ENCODE measurements around the gene ARHGEF5. TPM values are rescaled to one million over a fixed set of nuclear protein-coding genes. Genes with fewer than 3 reads are reported as not detected.

Gene ARHGEF5
- total RNA-seq, 1 donor from 2014 or later = 4.1 TPM

DNA sequence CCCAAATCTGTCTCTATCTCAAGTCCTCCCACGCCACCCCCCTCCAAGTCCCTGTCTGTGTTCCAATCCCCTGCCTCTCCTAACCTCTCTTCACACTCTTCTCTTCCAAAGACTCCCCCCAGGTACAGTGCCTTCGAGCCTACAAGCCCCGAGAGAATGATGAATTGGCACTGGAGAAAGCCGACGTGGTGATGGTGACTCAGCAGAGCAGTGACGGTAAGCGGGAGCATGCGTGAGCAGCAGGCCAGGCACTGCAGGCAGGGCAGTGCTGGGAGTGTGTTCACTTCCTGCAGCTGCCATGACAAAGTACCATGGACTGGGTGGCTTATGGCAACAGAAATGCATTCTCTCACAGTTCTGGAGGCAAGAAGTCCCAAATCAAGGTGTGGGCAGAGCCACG, 23.4 kb downstream of the ARHGEF5 start:
- H3K9me3 Mint-ChIP-seq (ENCODE audit: unreplicated experiment) = peaks cover 3% of the 10 kb centered on the region
- H3K4me1 Mint-ChIP-seq (ENCODE audit: unreplicated experiment) = no peaks in the 10 kb centered on the region
- no peak overlapping the region for H3K27ac Mint-ChIP-seq (ENCODE audit: unreplicated experiment)
- no peaks in the 10 kb centered on the region for H3K27me3 Mint-ChIP-seq (ENCODE audit: unreplicated experiment)
- H3K4me3 Mint-ChIP-seq (ENCODE audit: unreplicated experiment) = no peak overlapping the region
- DNase-seq (ENCODE audit: extremely low spot score, unreplicated experiment) = no peak
- TF ChIP-seq, protein P1, sequence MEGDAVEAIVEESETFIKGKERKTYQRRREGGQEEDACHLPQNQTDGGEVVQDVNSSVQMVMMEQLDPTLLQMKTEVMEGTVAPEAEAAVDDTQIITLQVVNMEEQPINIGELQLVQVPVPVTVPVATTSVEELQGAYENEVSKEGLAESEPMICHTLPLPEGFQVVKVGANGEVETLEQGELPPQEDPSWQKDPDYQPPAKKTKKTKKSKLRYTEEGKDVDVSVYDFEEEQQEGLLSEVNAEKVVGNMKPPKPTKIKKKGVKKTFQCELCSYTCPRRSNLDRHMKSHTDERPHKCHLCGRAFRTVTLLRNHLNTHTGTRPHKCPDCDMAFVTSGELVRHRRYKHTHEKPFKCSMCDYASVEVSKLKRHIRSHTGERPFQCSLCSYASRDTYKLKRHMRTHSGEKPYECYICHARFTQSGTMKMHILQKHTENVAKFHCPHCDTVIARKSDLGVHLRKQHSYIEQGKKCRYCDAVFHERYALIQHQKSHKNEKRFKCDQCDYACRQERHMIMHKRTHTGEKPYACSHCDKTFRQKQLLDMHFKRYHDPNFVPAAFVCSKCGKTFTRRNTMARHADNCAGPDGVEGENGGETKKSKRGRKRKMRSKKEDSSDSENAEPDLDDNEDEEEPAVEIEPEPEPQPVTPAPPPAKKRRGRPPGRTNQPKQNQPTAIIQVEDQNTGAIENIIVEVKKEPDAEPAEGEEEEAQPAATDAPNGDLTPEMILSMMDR (IDR thresholded peaks at IDR 0.05) = no peak
- H3K36me3 Mint-ChIP-seq (ENCODE audit: unreplicated experiment) = no peaks in the 10 kb centered on the region

DNA sequence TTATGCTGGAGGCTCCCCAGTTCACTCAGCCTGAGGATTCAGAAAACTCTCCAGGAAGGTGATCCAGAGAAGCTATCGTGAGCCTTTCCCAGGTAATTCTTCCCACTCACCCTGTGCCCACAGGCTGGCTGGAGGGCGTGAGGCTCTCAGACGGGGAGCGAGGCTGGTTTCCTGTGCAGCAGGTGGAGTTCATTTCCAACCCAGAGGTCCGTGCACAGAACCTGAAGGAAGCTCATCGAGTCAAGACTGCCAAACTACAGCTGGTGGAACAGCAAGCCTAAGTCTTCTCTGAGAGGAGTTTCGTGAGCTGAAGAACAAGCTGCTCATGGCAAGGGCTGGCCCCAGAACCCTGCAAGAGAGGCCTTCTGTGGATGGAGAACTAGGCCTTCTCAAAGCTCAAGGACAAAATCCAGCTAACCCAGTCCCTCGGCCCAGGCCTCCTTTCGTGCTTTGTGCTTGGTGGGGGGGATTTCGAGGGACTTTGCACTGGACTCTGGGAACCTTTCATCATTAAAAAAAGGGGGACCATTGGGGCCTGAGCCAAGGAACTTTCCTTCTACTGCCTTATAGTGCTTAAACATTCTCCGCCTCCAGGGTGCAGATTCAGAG, 24.7 kb downstream of the ARHGEF5 start:
- TF ChIP-seq, protein P1 (IDR thresholded peaks at IDR 0.05) = no peak
- H3K36me3 Mint-ChIP-seq (ENCODE audit: unreplicated experiment) = no peaks in the 10 kb centered on the region
- peaks cover 8% of the 10 kb centered on the region for H3K4me1 Mint-ChIP-seq (ENCODE audit: unreplicated experiment)
- no peak overlapping the region for H3K4me3 Mint-ChIP-seq (ENCODE audit: unreplicated experiment)
- H3K27me3 Mint-ChIP-seq (ENCODE audit: unreplicated experiment) = no peaks in the 10 kb centered on the region
- H3K27ac Mint-ChIP-seq (ENCODE audit: unreplicated experiment) = no peak overlapping the region
- peak; percentile 57 for DNase-seq (ENCODE audit: extremely low spot score, unreplicated experiment)
- H3K9me3 Mint-ChIP-seq (ENCODE audit: unreplicated experiment) = peaks cover 3% of the 10 kb centered on the region

DNA sequence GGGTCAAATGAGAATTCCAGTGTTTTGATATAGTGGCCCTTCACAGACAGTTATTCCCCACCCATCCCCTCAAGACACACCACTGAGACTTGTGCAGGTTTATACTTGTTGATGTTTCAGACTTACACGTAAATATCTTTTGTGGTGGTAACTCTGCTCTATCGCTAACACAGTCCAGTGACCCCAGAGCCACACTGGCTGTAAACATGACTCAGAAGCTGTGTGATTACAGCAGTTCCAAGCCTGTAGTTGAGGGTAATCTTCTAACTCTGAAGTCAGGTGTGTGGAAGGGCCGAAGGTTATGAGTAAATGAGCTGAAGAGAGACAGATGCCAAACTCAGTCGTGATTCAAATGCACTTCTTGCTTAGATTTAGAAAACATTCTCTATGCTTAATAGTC, 28.9 kb downstream of the ARHGEF5 start:
- peaks cover 16% of the 10 kb centered on the region for H3K4me1 Mint-ChIP-seq (ENCODE audit: unreplicated experiment)
- H3K27ac Mint-ChIP-seq (ENCODE audit: unreplicated experiment) = no peak overlapping the region
- TF ChIP-seq, protein P1 (IDR thresholded peaks at IDR 0.05) = no peak
- no peaks in the 10 kb centered on the region for H3K9me3 Mint-ChIP-seq (ENCODE audit: unreplicated experiment)
- H3K27me3 Mint-ChIP-seq (ENCODE audit: unreplicated experiment) = no peaks in the 10 kb centered on the region
- H3K36me3 Mint-ChIP-seq (ENCODE audit: unreplicated experiment) = no peaks in the 10 kb centered on the region
- peak; percentile 21 for DNase-seq (ENCODE audit: extremely low spot score, unreplicated experiment)
- H3K4me3 Mint-ChIP-seq (ENCODE audit: unreplicated experiment) = no peak overlapping the region

DNA sequence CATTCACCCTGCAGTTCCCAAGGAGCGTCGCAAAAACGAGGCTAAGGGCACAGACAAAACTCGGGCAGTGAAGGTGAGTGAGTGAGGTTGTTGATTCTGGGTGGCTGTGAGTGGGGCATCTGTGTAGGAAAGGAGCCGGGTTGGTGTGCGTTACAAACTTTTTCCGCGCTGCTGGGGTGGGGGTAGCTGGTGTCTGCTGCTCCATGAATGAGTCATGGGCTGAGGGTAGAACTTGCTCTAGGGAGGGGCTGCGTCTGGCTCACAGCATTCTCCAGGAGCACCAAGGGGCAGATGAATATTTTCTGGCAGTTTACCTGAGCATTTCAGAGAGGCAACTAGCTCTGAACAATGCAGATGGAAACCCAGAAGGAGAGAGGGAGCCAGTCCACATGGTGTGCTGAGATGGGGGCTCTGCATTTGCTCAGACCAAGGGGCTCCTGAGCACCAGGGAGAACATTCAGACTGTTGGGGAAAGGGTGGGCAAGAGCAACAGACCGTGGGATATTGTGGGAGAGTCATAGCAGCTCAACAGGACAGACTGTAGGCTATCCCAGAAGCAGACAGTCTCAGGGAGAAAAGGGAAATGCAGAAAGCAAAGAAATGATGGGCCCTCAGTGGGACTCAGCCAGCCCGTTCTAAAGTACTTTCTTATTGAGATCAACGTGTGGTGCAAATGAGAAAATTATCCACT, 29.5 kb downstream of the ARHGEF5 start:
- no peaks in the 10 kb centered on the region for H3K9me3 Mint-ChIP-seq (ENCODE audit: unreplicated experiment)
- no peak overlapping the region for H3K4me3 Mint-ChIP-seq (ENCODE audit: unreplicated experiment)
- H3K36me3 Mint-ChIP-seq (ENCODE audit: unreplicated experiment) = no peaks in the 10 kb centered on the region
- H3K27me3 Mint-ChIP-seq (ENCODE audit: unreplicated experiment) = no peaks in the 10 kb centered on the region
- H3K27ac Mint-ChIP-seq (ENCODE audit: unreplicated experiment) = no peak overlapping the region
- TF ChIP-seq, protein P1 (IDR thresholded peaks at IDR 0.05) = no peak
- H3K4me1 Mint-ChIP-seq (ENCODE audit: unreplicated experiment) = peaks cover 16% of the 10 kb centered on the region
- DNase-seq (ENCODE audit: extremely low spot score, unreplicated experiment) = peak; percentile 49

DNA sequence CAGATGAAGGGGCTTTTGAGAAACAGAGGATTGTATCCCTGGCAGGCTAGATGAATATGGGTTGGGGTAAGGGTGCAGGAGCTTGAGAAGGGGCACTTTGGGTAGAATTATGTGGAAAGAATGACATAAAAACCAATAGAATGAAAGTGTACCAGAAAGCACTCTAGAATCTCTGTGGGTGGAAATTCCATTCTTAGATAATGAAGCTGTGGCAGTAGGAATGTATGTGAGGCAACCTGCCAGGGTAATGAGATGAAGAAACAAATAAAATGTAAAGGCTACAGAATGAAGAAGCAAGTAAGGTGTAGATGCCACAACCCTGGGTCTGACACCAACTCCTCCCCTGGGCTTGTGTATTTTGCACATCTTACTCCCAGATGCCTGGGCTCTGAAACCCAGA, 31.5 kb downstream of the ARHGEF5 start:
- Mint-ChIP-seq H3K4me3 (ENCODE audit: unreplicated experiment) (no peak overlapping the region), H3K9me3 (ENCODE audit: unreplicated experiment) (no peaks in the 10 kb centered on the region), H3K27ac (ENCODE audit: unreplicated experiment) (no peak overlapping the region), H3K27me3 (ENCODE audit: unreplicated experiment) (no peaks in the 10 kb centered on the region), H3K36me3 (ENCODE audit: unreplicated experiment) (no peaks in the 10 kb centered on the region), H3K4me1 (ENCODE audit: unreplicated experiment) (peaks cover 26% of the 10 kb centered on the region)
- DNase-seq (ENCODE audit: extremely low spot score, unreplicated experiment) = peak; percentile 17
- TF ChIP-seq, protein P1 (IDR thresholded peaks at IDR 0.05) = no peak

All from osteocyte (in vitro differentiated cells).